ENCODE data around the gene MAP4K4. TPM values are rescaled to one million over a fixed set of nuclear protein-coding genes. Genes with fewer than 3 reads are reported as not detected.

Gene MAP4K4
- total RNA-seq, 2 donors from 2014 or later, result 26.8 to 30.7 TPM

GRCh38 chr2:101815154-101815553 lies 117.6 kb downstream of the MAP4K4 start:
- H3K36me3 ChIP-seq, result no peaks in the 10 kb centered on the region
- H3K27me3 ChIP-seq, result no peaks in the 10 kb centered on the region
- no peak overlapping the region for H3K4me3 ChIP-seq
- no peak overlapping the region for H3K9ac ChIP-seq (ENCODE audit: low read depth in 2 of 2, low read length in 2 of 2)
- TF ChIP-seq, protein P1, sequence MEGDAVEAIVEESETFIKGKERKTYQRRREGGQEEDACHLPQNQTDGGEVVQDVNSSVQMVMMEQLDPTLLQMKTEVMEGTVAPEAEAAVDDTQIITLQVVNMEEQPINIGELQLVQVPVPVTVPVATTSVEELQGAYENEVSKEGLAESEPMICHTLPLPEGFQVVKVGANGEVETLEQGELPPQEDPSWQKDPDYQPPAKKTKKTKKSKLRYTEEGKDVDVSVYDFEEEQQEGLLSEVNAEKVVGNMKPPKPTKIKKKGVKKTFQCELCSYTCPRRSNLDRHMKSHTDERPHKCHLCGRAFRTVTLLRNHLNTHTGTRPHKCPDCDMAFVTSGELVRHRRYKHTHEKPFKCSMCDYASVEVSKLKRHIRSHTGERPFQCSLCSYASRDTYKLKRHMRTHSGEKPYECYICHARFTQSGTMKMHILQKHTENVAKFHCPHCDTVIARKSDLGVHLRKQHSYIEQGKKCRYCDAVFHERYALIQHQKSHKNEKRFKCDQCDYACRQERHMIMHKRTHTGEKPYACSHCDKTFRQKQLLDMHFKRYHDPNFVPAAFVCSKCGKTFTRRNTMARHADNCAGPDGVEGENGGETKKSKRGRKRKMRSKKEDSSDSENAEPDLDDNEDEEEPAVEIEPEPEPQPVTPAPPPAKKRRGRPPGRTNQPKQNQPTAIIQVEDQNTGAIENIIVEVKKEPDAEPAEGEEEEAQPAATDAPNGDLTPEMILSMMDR (IDR thresholded peaks at IDR 0.05), result no peak
- peaks cover 7% of the 10 kb centered on the region for H3K4me1 ChIP-seq
- no peak for DNase-seq
- no peaks in the 10 kb centered on the region for H3K9me3 ChIP-seq
- intact Hi-C loops (cut with DNase I), result no loop called here
- no peak overlapping the region for H3K27ac ChIP-seq

DNA sequence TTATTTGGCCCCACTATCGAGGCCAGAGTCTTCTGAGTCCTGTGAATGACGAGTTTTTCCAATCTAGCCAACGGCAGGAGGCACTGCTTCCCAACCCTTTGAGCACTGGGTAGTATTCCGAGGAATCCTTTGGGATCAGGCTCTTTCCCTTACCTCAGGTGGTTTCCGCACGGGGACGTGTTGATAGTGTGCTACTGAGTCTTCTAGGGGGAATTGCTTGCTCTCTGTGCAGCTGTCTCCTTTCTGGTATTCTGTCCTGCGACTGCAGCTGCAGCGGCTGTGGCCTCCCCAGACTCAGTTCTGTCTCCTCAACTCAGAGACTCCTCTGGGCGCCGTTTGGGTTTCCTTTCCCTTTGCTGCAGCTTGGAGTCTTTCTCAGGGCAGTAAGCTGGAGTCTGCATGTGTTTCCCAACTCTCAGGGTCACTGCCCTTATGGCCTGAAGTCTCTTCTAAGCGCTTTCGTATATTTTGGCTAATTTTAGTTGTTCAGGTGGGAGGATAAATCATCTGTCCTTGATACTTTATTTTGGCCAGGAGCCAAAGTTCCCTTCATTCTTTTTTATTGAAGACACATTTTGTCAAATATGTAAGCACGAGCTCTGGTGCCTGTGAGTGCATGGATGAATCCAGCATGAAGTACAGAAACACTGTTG lies 118.4 kb downstream of the MAP4K4 start:
- peaks cover 7% of the 10 kb centered on the region for H3K4me1 ChIP-seq
- no peak overlapping the region for H3K27ac ChIP-seq
- no peaks in the 10 kb centered on the region for H3K9me3 ChIP-seq
- H3K9ac ChIP-seq (ENCODE audit: low read depth in 2 of 2, low read length in 2 of 2), result no peak overlapping the region
- H3K27me3 ChIP-seq, result no peaks in the 10 kb centered on the region
- intact Hi-C loops (cut with DNase I), result no loop called here
- no peak overlapping the region for H3K4me3 ChIP-seq
- H3K36me3 ChIP-seq, result no peaks in the 10 kb centered on the region
- DNase-seq, result no peak
- TF ChIP-seq, protein P1 (IDR thresholded peaks at IDR 0.05), result no peak

GRCh38 chr2:101816598-101816997 lies 119.1 kb downstream of the MAP4K4 start:
- Histone ChIP-seq H3K9me3 (no peaks in the 10 kb centered on the region), H3K27me3 (no peaks in the 10 kb centered on the region), H3K9ac (ENCODE audit: low read depth in 2 of 2, low read length in 2 of 2) (no peak overlapping the region), H3K27ac (no peak overlapping the region), H3K4me3 (no peak overlapping the region), H3K4me1 (peaks cover 7% of the 10 kb centered on the region), H3K36me3 (no peaks in the 10 kb centered on the region)
- no peak for DNase-seq
- TF ChIP-seq, protein P1 (IDR thresholded peaks at IDR 0.05), result no peak
- intact Hi-C loops (cut with DNase I), result no loop called here

- Histone ChIP-seq H3K36me3 (no peaks in the 10 kb centered on the region), H3K9ac (ENCODE audit: low read depth in 2 of 2, low read length in 2 of 2) (no peak overlapping the region), H3K9me3 (no peaks in the 10 kb centered on the region), H3K4me1 (peaks cover 7% of the 10 kb centered on the region), H3K4me3 (no peak overlapping the region), H3K27ac (no peak overlapping the region), H3K27me3 (no peaks in the 10 kb centered on the region)
- no peak for DNase-seq
- intact Hi-C loops (cut with DNase I), result no loop called here
- TF ChIP-seq, protein P1 (IDR thresholded peaks at IDR 0.05), result no peak
Measured at GRCh38 chr2:101817481-101817880, 120.0 kb downstream of the MAP4K4 start.

DNA sequence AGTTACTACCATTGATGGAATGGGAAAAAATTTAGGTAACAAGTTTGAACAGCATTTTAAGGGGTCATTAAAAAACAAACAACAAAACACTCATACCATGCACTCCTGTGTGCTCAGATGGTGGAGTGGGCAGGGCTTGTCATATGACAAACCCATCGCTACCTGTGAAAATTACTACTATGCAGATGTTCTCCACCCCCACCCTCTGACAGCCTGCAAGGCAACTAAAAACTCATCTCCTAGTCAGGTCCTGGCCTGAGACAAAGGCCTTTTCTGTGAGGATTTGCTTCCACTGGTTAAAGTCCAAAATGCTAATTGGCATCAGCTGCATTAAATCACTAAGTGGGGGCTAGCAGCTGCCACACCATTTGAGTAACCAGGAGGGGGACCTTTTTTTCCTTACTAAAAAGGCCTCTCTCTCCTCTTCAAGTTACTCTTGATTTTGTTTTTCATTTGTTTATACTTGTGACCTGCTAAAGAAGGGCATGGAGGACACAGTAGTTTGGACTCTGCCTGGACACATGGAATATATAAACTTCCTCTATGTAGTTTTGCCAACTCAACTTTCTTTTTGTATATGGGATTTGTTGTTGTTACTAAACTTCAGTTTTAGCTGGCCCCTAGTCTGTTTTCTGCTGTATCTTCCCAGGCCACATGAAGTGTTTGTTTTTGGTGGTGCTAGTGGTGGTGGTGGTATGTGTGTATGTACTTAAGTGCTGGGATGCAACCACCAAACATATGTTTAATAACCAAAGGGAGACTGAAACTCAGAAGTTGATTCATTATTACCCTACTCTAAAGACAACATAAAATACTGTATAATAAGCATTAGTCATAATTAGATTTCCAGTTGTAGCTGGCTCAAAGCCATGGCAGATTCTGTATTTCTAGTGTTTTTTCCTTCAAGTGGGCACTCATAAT lies 121.3 kb downstream of the MAP4K4 start:
- Histone ChIP-seq H3K9me3 (no peaks in the 10 kb centered on the region), H3K27ac (no peak overlapping the region), H3K36me3 (no peaks in the 10 kb centered on the region), H3K9ac (ENCODE audit: low read depth in 2 of 2, low read length in 2 of 2) (no peak overlapping the region), H3K4me3 (no peak overlapping the region), H3K27me3 (no peaks in the 10 kb centered on the region), H3K4me1 (peaks cover 7% of the 10 kb centered on the region)
- no peak for DNase-seq
- intact Hi-C loops (cut with DNase I), result no loop called here
- TF ChIP-seq, protein P1 (IDR thresholded peaks at IDR 0.05), result no peak
